Pancreas (tissue), 10 donors: ENCODE results near the gene PTCH2. TPM values are rescaled to one million over a fixed set of nuclear protein-coding genes. Genes with fewer than 3 reads are reported as not detected.

ENCODE experiments used
- ATAC-seq, 4 donors: fragments of 200-7000 bp; cut with Tn5 transposase; one replicate each; pipeline versions ENCODE4 v1.8.0 to v1.9.1; 2020; ENCODE audit warnings: mild to moderate bottlenecking in 4 of 4, moderate library complexity in 4 of 4
- DNase-seq, 6 donors: peaks; one replicate each; pipeline ENCODE4 v3.0.0-alpha.2; 2020
- FAIRE-seq: peaks from 2 replicates; lab custom pipeline; 2012; peaks lifted over from hg19 to GRCh38; lab: Jason Lieb, UNC
- H3K27ac ChIP-seq, 4 donors: fragments of 200-600 bp; sonication (generic); 1 replicate in 3 of 4; 2 replicates in 1 of 4; pipeline versions ENCODE4 v1.5.0 to v1.8.0; 2020
- H3K27me3 ChIP-seq, 4 donors: fragments of 200-600 bp; one replicate each; pipeline ENCODE4 v1.8.0; 2021
- H3K36me3 ChIP-seq, 3 donors: fragments of 200-600 bp; sonication (generic) in 1 of 3; one replicate each; pipeline versions ENCODE4 v1.5.0 to v1.8.0; 2020 to 2021
- H3K4me1 ChIP-seq, 3 donors: fragments of 200-600 bp; one replicate each; pipeline ENCODE4 v1.8.0; 2021
- H3K4me3 ChIP-seq, 4 donors: fragments of 200-600 bp; sonication (generic) in 2 of 4; one replicate each; pipeline versions ENCODE4 v1.5.0 to v1.8.0; 2020 to 2021
- H3K9me3 ChIP-seq, 4 donors: fragments of 200-600 bp; one replicate each; pipeline ENCODE4 v1.8.0; 2021
- CTCF ChIP-seq, 4 donors: fragments of 200-600 bp; sonication (generic) in 3 of 4; IDR thresholded peaks; one replicate each; pipeline versions ENCODE4 v1.5.0 to v1.8.0; 2021; ENCODE audit warnings: antibody characterized with exemption in 4 of 4
- WGBS, 2 donors: extraction: QIAGEN DNeasy Blood & Tissue Kit; methylation state at CpG; one replicate each; pipeline ENCODE4 v1.1.7; 2013; 5-methylcytosine and 5-hydroxymethylcytosine counted together
- intact Hi-C, 3 donors: fragments of 100-400 bp; cut with DNase I; formaldehyde crosslinking; loops; one replicate each; pipeline versions ENCODE4 v1.11.1 to v1.14.2; 2022
- polyA plus RNA-seq, 2 donors: library from polyadenylated mRNA; stranded (reverse); fragments of 200-250 nt; gene quantifications; one replicate each; pipeline ENCODE4 v1.2.3, GENCODE V29; 2013
- total RNA-seq, 6 donors: library from RNA; stranded (reverse); fragmentation: NEBNext Ultra II Directional in 4 of 6; extraction: Animal tissue kit (Norgen Biotek cat#: 25700) in 4 of 6; gene quantifications; one replicate each; pipeline versions ENCODE4 v1.2.1 to v1.2.4, GENCODE V29; 2021 to 2023
- donor health status: healthy with polysubstance abuse.
- donor health status: DM: no; HTN: no; CAD: no; lungs with moderate emphysema.
- donor health status: DM: no; HTN: no; CAD: no.
- donor health status: control.
- donor health status: control.
- donor health status: Bipolar disorder and iron deficiency.
- donor health status: DM: yes; HTN: yes; CAD: no.
- donor health status: DM: no; HTN: no; CAD: no.
- donor health status: DM: no; HTN: no; CAD: no.
- donor health status: DM: yes; HTN: yes; CAD: no.

The PTCH2 gene
- total and polyA plus RNA-seq, 8 donors: 0.16 to 1.8 (median 0.38) TPM

- Histone ChIP-seq H3K4me1 (peaks cover 0 to 21% (median 4%) of the 10 kb centered on the region in 3 donors), H3K27me3 (no peaks in the 10 kb centered on the region), H3K4me3 (no peak overlapping the region), H3K9me3 (no peaks in the 10 kb centered on the region), H3K36me3 (peaks cover 0 to 18% (median 9%) of the 10 kb centered on the region in 3 donors), H3K27ac (no peak overlapping the region)
- peak in 2 of 6 donors; percentile 5 to 15 for DNase-seq
- no peak for TF ChIP-seq CTCF (IDR thresholded peaks at IDR 0.05)
- intact Hi-C loops: no loop called here
- FAIRE-seq: no peak
- 90 to 91% methylated on average over 14 of the region's 14 CpGs for WGBS, 2 donors
- no peak for ATAC-seq
These were observed 62.4 kb downstream of the PTCH2 start for GRCh38 chr1:44780583-44781121.

- intact Hi-C loops: no loop called here
- Histone ChIP-seq H3K36me3 (peaks cover 0 to 18% (median 9%) of the 10 kb centered on the region in 3 donors), H3K4me1 (peaks cover 0 to 24% (median 4%) of the 10 kb centered on the region in 3 donors), H3K4me3 (no peak overlapping the region), H3K9me3 (no peaks in the 10 kb centered on the region), H3K27me3 (no peaks in the 10 kb centered on the region), H3K27ac (no peak overlapping the region)
- FAIRE-seq (no peak), ATAC-seq (no peak), DNase-seq (peak in 1 of 6 donors; percentile 17)
- 94 to 95% methylated on average over 6 of the region's 6 CpGs for WGBS, 2 donors
- no peak for TF ChIP-seq CTCF (IDR thresholded peaks at IDR 0.05)
These were observed 64.1 kb downstream of the PTCH2 start for GRCh38 chr1:44778705-44779576.

- Histone ChIP-seq H3K4me1 (peaks cover 0 to 21% (median 4%) of the 10 kb centered on the region in 3 donors), H3K4me3 (peak overlapping the region in 1 of 4 donors; percentile 86), H3K27me3 (no peaks in the 10 kb centered on the region), H3K9me3 (no peaks in the 10 kb centered on the region), H3K27ac (no peak overlapping the region), H3K36me3 (peaks cover 0 to 18% (median 9%) of the 10 kb centered on the region in 3 donors)
- no peak for TF ChIP-seq CTCF (IDR thresholded peaks at IDR 0.05)
- FAIRE-seq (no peak), DNase-seq (peak in 2 of 6 donors; percentile 13 to 25), ATAC-seq (no peak)
- intact Hi-C loops: no loop called here
- WGBS, 2 donors: 65 to 68% methylated on average over 13 of the region's 13 CpGs
These were observed 65.0 kb downstream of the PTCH2 start for GRCh38 chr1:44777969-44778635.

GRCh38 chr1:44777547-44777946, 65.5 kb downstream of the PTCH2 start:
- 72 to 79% methylated on average over 14 of the region's 14 CpGs for WGBS, 2 donors
- Histone ChIP-seq H3K9me3 (no peaks in the 10 kb centered on the region), H3K27me3 (no peaks in the 10 kb centered on the region), H3K27ac (no peak overlapping the region), H3K4me1 (peaks cover 0 to 21% (median 4%) of the 10 kb centered on the region in 3 donors), H3K36me3 (peaks cover 0 to 18% (median 9%) of the 10 kb centered on the region in 3 donors), H3K4me3 (peak overlapping the region in 1 of 4 donors; percentile 86)
- DNase-seq: peak in 2 of 6 donors; percentile 20 to 46
- intact Hi-C loops: no loop called here
- no peak for FAIRE-seq
- no peak for TF ChIP-seq CTCF (IDR thresholded peaks at IDR 0.05)
- no peak for ATAC-seq
